ENCODE measurements around the gene HOXA3.

DNA sequence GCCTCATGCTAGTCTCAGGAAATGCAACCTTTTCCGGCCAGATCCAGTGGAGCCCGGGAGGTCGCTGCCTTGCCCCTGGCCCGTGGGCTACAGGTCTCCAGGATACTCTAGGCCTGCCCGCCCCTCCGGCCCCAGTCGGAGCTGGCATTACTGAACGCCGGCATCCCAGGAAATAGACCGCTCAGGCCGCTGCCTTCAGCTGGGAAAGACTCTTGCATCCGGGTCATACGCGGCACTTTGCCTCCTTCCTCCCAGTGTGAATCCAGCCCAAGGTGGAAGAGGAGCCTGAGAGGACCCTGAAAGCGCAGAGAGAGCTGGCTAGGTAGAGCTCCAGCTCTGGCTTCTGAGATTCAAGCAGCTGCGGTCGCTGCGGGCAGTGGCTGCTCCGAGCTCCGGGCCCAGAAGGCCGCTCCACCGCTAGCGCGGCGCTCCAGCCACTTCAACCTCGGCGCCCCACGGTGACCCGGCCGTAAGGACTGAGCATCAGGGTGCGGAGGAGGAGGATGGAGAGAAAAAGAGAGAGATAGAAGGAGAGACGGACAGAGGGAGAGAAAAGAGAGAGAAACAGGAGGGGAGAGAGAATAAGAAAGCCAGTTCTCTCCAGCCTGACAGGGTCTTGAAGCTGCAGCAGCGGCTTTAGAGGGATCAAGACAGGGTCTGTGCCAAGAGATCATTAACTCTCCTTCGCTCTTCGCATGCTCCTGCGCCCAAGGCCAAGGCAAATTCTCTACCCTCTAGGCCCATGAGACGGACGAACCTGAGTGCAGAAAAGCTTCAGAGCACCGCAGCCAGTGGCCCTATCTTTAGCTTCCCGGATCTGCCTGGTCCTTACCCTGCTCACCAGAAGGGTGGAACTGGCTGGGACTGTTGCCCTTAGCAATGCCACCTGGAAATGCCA lies 23.5 kb upstream of the HOXA3 start:
- TF ChIP-seq, protein P1, sequence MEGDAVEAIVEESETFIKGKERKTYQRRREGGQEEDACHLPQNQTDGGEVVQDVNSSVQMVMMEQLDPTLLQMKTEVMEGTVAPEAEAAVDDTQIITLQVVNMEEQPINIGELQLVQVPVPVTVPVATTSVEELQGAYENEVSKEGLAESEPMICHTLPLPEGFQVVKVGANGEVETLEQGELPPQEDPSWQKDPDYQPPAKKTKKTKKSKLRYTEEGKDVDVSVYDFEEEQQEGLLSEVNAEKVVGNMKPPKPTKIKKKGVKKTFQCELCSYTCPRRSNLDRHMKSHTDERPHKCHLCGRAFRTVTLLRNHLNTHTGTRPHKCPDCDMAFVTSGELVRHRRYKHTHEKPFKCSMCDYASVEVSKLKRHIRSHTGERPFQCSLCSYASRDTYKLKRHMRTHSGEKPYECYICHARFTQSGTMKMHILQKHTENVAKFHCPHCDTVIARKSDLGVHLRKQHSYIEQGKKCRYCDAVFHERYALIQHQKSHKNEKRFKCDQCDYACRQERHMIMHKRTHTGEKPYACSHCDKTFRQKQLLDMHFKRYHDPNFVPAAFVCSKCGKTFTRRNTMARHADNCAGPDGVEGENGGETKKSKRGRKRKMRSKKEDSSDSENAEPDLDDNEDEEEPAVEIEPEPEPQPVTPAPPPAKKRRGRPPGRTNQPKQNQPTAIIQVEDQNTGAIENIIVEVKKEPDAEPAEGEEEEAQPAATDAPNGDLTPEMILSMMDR (conservative IDR thresholded peaks at IDR 0.05 in 1 of 2, IDR thresholded peaks at IDR 0.05 in 1 of 2; ENCODE audit: low read depth in 1 of 2, low read length in 2 of 2): no peak
- no peak for TF ChIP-seq EZH2 (IDR thresholded peaks at IDR 0.05; ENCODE audit: low read length, missing control alignments)

All from fibroblast of lung (primary cell).